SK-N-SH (cell line): Measurements from ENCODE around the gene IL37.

Source experiments
- CTCF ChIP-seq: fragments of 200-600 bp; sonication (generic); IDR thresholded peaks from 2 replicates; pipeline ENCODE4 v1.6.1; 2017; ENCODE audit warnings: antibody characterized with exemption, mild to moderate bottlenecking, moderate library complexity
- FOXM1 ChIP-seq: IDR thresholded peaks from 2 replicates; pipeline ENCODE4 v1.4.0; 2012; ENCODE audit warnings: low read depth, mild to moderate bottlenecking
- GATA2 ChIP-seq: sonication (generic); formaldehyde crosslinking; IDR thresholded peaks from 2 replicates; pipeline ENCODE4 v1.5.0; 2020; ENCODE audit warnings: mild to moderate bottlenecking, missing genetic modification reagents
- RCOR1 ChIP-seq: fragments of 150-350 bp; IDR thresholded peaks from 2 replicates; pipeline ENCODE4 v1.6.1; 2017; ENCODE audit warnings: antibody characterized with exemption, low read length
- RFX5 ChIP-seq: IDR thresholded peaks from 2 replicates; pipeline ENCODE4 v1.6.1; 2012; ENCODE audit warnings: mild to moderate bottlenecking, improper control_type of control experiment, low read length
- SMC3 ChIP-seq: IDR thresholded peaks from 2 replicates; pipeline ENCODE4 v1.6.1; 2012; ENCODE audit warnings: low read depth, low read length, improper control_type of control experiment
- ZBTB33 ChIP-seq: IDR thresholded peaks from 2 replicates; pipeline ENCODE4 v1.4.0; 2012; ENCODE audit warnings: low read depth, borderline replicate concordance

GRCh38 chr2:112958428-112959108, 47.6 kb downstream of the IL37 start:
- TF ChIP-seq RFX5 (no peak), GATA2 (CRISPR knock-in tag) (no peak), ZBTB33 (no peak), RCOR1 (no peak), CTCF (peak; percentile 88), SMC3 (peak; percentile 32), FOXM1 (no peak)
